HG03469 (cell line): ENCODE data around the gene KLF16.

Source experiments
- ATAC-seq: cut with Tn5 transposase; IDR thresholded peaks from one replicate; pipeline ENCODE4 v1.9.1; 2021; ENCODE audit warnings: mild to moderate bottlenecking, moderate library complexity, moderate number of reproducible peaks; ENCODE audit not compliant: unreplicated experiment

Gene KLF16

DNA sequence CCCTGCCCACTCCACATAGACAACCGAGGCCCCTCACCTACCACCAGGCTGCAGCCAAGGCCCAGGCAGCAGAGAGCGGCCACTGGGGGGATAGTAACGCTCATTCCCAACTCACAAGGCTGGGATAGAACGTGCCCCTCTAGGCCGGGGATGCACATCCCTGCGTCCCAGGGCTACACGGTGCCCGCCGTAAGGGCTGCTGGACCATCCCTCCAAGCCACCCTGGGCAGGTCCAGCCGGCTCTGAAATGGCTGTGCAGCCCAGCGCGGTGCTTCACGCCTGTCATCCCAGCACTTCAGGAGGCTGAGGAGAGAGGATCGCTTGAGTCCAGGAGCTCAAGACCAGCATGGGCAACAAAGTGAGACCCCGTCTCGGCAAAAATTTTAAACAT lies 18.3 kb downstream of the KLF16 start:
- ATAC-seq = no peak

DNA sequence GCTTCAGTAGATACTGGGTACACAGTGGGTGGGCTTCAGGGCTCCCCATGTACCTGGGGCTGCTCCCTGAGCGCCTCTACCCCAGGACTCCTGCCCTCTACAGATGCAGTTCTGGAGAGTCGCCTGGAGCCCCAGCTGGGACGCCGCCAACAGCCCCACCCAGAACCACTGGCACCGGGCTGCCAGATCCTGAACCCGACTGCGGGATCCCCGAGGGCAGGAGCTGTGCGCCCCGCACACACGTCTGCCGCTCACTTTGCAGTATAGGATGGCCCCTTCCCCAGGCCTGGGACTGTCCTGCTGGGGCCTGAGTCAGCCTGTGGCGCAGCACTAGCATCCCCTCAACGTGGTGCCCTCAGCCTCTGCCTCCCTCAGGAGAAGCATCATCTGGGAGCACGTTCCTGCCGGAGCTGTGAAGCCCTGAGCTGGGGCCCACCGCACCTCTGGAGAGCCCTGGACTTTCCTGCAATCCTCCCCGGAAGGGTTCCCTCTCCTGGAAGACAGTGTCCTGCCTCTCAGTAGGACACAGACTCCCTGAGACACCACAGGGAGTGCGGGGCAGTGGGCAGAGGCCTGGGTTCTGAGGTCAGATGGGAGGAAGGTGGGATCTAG lies 18.8 kb downstream of the KLF16 start:
- no peak for ATAC-seq

DNA sequence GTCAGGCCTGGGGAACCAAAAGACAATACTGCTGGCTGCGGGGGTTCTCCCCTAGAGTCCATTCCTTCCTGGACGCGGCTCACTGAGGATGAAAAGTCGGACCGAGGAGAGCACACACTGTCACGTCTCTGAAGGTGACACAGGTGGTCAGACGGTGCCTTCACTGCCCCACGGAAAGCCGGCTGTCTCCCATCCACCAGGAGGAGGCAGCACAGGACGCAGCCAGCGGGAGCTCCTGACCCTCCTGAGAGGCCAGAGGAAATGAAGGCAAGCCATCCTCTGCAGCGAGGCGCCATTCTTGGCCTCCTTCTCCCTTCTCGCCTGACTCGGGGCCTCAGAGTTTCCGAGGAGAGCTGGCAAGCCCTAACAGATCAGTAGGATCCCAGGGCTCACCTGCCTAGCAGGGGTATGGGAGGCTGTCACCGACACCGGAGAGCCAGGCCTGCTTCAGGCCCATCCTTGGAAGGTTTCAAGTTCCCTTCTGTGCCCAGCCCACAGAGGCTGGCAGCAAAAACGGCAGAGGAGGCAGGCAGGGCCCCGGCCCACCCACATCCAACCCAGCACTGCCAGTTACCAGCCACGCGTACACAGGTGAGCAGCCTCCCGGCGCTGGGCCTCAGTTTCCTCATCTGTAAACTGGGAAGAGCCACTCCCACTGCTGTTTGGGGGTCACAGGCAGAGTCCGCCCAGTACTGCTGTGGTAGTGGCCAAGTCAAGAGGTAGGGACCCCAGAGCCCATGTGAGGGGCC lies 19.6 kb downstream of the KLF16 start:
- ATAC-seq = no peak

DNA sequence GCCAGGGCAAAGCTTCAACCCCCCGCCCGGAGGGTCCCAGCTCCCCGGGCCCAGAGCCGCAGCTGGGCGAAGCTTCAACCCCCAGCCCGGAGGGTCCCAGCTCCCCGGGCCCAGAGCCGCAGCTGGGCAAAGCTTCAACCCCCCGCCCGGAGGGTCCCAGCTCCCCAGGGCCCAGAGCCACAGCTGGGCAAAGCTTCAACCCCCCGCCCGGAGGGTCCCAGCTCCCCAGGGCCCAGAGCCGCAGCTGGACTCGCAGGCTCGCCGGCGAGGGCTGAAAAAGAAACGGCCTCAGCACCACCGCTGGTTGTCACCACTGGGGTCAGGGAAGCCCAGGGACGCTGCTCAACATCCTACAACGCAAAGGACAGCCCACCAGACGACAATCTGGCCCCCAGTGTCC lies 20.3 kb downstream of the KLF16 start:
- ATAC-seq = no peak

DNA sequence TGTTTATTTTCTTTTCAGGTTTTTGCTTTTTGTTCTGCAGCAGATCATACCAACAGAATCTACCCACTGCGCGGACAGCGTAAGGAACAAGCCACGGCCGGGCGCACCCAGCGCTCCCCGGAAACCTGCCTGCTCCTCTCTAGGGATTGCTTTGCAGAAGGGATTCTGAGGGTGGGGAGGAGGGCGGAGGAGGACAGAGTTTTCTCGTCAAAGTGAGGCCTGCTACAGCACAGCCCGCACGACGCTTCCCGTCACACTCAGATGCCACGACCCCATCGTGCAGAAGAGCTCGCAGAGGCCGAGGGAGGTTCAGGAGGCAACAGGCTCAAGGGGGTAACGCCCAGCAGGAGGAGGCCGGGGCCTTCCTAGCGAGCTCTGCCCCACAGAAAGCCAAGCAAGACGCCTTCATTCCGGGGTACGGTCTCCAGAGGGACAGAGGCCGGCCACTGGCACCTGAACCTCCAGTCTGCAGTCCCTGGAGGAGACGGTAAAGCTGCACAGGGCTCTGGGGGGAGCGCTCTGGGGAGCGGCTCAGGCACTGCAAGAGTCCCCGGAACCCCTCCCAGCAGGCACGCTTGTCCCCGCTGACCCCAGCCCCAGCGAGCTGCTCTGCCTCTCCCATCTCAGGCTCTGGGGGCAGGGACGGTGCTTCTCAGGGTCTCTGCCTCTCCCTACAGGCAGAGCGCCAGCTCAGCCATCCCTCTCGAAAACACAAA lies 22.0 kb downstream of the KLF16 start:
- ATAC-seq = no peak

DNA sequence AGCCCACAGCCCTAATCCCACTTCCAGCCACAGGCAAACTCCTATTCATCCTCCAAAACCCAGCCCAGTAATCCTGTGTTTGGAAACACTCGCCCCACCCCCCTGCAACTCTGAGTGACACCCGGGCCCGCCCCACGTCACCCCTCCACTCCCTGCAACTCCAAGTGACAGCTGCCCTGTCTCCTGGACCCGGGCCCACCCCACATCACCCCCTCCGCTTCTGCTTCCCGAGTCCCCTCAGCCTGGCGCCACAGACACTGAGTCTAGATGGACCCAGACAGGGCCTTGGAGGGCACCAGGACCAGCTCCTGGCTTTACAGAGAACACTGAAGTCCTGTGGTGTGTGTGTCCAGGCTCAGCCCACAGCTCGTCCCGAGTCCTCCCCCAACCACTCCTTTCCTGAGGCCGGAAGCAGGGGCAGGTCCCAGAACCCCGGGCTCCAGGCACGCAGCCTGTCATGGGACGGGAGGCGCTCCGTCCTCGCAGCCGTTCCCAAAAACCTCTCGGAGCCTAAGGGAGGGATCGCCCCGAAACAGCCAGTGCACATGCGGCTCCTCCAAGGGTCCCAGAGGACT lies 22.8 kb downstream of the KLF16 start:
- ATAC-seq = no peak

DNA sequence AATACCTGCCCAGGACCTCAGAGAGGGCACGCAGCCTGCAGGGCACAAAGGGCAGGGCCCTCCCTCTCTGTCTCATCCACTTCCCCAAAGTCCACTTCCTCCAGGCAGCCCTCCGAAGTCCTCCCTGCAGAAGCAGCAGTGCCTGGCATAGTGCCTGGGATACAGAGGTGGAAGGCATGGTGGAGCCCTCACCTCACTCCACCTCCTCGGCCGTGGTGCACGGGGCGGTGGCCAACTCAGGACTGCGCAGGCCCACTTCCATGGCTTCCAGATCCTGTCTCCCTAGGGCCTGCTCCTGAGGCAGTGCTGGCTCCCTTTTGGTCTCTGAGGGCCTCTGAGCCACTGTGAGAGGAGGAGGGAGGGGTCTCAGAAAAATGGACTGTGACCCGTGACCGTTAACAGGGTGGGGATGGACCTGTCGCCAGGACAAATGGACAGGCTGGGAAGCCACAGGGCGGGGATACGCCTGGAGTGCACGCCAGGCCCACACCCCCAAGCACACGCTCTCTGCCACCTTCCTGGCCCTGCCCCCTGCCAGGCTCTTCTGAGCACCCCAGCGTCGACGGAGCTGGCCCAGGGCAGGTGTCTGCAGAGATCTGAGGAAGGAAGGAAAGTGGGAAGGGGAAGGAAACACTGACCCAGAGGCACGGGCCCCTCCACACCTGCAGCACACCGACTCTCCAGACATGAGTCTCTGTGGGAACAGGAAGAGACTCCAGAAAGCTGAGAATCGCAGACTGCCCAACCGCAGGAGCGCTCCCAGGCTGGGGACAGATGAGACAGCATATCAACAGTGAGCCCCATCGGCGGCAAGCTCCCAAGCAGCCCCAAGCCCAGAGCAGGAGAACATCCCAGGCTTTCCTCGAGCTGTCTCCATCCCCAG lies 23.5 kb downstream of the KLF16 start:
- ATAC-seq = no peak

DNA sequence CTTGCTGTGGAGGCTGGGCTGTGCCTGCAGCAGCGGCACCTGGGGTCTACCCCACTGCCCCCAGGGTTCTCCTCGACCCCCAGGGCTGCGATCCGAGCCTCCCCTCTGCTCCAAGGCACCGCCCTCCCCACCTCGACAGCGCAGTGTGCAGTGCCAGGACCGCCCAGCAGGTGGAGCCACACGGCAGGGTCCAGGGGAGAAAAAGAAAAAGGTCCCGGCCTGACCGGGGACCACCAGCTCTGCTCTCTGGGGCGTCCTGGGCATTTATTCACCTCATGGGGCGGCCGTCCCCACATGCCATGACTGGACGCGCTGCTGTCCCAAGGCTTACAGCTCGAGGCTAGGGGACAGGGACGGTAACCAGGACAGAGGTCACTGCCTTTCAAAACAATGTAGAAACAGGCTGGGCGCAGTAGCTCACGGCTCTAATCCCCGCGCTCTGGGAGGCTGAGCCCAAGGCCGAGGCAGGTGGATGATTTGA lies 25.7 kb downstream of the KLF16 start:
- ATAC-seq = no peak

DNA sequence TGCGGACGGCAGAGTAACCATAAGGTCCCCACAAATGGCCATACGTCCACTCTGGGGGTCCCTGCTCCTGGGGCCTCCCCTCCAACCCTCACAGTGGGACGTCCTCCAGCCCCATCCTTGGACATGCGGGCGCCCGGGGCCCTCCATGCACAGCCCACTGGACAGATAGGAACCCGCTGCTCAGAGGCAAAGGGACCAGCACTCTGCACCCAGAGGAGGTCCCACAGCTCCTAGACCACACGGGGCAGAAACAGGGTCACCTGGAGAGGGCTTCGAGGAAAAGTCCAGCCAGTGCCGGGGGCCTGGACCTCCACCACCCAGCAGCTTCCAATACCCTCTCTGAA lies 26.2 kb downstream of the KLF16 start:
- ATAC-seq = no peak

DNA sequence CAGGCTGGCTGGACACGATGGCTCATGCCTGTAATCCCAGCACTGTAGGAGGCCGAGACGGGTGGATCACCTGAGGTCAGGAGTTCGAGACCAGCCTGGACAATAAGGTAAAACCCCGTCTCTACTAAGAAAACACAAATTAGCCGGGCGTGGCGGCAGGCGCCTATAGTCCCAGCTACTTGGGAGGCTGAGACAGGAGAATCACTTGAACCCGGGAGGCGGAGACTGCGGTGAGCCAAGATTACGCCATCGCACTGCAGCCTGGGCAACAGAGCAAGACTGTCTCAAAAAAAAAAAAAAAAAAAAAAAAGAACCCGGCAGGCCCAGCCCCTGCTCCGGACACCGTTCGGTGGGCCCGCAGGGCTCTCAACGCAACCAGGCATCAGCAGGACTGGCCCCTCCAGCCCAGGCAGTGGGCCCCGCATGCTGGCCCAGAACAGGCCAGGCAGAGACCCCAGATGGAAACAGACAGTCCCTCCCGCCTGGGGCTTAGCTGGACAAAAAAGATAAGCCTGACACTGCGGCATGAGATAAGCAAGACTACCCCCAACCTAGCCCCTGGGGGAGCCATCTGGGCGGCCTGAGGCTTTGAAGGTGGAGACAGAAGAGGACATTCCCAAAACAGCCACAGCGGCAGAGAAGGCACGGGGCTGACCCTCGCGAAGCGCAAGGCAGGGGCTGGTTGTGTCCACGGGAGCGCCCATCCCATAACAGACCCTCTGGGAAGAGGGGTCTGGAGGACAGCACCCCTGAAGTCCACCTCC lies 26.7 kb downstream of the KLF16 start:
- ATAC-seq = no peak

DNA sequence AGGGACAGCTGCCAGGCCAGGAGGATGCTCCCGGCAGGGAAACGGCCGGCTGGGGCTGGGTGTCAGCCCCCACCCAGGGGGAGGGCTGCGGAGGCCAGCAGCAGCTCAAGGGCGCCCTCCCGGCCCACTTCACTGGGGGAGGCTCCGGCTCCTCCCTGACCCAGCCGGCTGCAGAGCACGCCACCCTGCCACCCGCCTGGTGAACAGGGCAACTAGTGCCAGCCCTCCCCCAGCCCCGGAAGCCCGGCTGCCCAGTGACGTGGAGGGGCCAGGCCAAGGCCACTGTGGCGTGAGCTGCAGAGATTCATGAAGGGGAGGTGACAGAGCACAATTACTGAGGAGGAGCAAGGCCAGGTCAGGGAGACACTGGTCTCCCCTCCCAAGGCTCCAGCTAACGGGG lies 29.8 kb downstream of the KLF16 start:
- ATAC-seq = no peak

DNA sequence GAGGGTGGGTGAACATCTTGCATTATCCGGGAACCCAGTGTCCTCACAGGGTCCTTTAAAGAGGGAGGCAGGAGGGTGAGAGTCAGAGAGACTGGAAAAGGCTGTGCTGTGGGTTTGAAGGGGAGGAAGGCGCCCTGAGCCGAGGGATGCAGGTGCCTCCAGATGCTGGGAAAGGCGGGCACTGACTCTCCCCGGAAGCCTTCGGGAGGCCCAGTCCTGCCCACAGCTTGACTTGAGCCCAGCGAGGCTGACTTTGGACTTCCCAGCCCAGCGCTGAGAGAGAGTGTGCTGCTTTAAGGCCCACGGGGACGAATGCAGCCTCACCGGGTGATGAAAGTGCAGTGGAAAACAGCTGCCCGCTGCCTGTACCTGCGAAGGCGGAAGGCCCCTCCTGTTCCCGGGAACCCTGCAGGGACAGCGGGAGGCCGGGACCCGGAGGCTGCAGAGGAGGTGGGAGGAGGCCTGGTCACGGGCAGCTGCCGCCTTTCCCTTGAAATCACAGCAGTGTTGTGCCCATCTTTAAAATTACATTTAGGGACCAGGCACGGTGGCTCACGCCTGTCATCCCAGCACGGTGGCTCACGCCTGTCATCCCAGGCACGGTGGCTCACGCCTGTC lies 31.2 kb downstream of the KLF16 start:
- no peak for ATAC-seq

DNA sequence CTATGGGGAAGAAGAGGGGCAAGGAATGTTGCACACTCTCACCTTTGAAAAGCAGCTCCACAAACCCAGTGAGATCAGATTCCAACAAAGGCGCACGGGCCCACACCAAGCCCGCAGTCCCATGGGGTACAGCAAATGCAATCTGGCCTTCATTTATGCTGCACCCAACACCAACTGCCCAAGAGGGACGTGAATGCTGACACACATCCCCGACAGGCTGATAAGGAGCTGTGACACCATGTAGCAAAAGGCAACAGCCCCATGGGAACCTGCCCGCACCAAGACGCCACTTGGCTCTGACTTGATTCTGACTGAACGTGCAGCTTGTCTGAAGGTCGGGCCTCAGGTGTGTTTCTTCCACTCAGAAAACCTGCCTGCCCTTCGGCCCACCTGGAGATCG lies 32.4 kb downstream of the KLF16 start:
- no peak for ATAC-seq

DNA sequence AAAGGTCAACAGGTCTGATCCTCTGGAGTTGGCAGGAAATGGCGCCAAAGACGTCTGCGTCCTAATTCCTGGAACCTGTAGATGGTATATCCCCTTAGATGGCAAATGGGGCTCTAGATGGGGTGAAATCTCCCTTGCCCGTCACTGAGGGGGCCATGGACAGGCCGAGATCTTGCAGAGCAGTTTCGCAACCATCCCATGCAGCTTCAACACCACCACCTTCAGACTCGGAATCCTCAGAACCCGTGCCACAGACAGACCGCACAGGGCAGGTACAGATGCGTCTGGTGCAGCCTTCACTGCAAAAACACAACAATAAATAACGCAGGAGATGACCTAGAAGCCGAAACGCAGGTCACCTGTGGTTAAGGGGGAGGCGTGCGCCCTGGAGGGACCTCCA lies 32.8 kb downstream of the KLF16 start:
- no peak for ATAC-seq

DNA sequence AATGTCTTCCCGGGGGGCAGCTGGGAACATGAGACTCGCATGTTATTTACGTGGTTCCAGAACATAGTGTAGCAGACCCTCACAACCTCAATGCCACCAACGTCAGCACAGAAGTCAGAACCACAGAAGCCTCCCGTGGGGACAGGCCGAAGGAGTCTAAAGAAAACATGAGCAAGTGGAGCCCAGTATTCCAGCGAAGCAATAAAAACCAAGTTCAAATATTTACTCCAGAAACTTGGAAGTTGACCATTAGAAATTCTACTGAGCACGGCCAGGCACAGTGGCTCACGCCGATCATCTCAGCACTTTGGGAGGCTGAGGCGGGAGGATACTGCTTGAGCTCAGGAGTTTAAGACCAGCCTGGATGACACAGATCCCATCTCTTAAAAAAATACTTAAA lies 33.4 kb downstream of the KLF16 start:
- no peak for ATAC-seq

DNA sequence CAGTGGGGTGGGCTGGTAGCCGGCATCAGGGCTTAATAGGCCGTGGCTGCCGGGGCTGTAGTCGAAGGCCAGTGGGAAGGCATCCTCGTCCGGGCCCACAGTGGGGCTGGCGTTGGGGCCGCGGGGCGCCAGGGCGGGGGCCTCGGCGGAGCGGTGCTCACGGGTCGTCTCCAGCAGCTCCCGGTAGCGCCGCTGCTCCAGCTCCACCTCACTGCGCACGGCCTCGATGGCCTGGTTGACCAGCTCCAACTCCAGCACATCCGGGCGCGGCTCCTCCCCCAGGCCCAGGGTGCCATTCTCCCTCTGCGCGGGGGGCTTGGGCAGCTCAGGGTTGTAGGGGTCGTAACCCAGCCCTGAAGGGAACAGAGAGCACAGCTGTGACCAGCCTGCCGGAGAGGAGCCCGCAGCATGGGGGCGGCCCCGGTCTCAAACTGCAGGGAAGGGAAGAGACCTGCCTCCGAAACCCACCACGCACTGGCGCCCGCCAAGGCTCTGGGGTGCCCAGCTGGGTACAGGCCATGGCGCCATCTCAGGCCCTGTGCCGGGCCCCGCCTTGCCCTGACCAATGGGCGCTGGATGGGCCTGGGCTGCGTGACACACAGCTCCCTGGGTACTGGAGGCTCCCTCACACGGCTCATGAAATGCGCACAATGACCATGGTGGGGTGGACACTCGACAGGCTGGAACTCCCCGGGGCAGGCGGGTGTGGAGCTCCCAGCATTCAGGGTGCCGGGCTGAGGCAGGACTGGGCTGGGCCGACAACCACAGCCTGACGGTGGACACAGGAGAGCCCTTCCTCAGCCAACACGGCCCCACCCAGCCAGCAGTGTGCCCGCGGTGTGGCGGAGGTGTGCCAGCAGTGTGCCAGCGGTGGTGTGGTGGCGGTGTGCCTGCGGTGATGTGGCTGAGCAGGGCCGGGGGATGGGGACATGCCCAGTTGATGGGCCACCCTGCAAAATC lies 34.8 kb downstream of the KLF16 start:
- ATAC-seq = no peak

DNA sequence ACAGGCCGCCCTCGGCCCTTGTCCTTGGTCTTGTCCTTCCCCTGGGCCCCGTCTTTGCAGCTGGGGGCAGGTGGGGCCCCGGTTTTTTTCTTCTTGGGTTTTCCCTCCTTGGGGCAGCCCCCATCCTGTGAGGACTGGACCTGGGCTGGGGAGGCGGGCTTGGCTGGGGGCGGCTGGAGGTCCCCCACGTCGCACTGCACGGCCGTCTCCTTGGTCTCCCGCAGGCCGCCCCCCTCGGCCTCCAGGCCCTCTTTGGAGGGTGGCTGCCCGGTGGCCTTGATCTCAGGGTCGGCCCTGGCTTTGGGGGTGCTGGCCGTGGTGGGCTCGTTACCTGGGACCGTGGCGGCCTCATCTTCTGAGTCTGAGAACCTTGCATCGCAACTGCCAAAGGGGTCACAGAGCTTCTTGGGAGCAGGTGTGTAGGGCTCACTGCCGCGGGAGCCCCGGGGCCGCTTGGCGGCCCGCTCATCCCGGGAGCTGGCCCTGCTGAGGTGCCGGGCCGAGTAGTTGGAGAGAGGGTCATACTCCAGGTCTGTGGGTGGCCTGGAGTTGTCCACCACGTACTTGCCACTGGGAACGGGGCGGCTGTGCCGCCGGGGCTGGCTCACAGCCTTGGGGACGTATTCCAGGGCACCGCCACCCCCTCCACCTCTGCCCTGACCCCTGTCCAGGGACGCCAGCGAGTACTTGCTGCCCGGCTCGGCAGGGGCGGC lies 35.7 kb downstream of the KLF16 start:
- no peak for ATAC-seq
